ENCODE measurements around the gene WASHC4.
"Not testable (repeated sequence)": the region's sequence is repeated elsewhere in the genome, so short reads cannot be mapped to it uniquely, and the experiment has no call there.

GRCh38 chr12:105183976-105184375 is 76.4 kb downstream of the WASHC4 start:
- not testable (repeated sequence) for TF ChIP-seq CTCF (IDR thresholded peaks at IDR 0.05); POLR2A (IDR thresholded peaks at IDR 0.05); EP300 (IDR thresholded peaks at IDR 0.05; ENCODE audit: low read depth)

Measured in transverse colon (tissue), 3 donors.